ENCODE measurements around the gene ANAPC5. TPM values are rescaled to one million over a fixed set of nuclear protein-coding genes. Genes with fewer than 3 reads are reported as not detected.

The ANAPC5 gene
- total and polyA plus RNA-seq, 12 donors: 81.3 to 204 (median 96.6) TPM

DNA sequence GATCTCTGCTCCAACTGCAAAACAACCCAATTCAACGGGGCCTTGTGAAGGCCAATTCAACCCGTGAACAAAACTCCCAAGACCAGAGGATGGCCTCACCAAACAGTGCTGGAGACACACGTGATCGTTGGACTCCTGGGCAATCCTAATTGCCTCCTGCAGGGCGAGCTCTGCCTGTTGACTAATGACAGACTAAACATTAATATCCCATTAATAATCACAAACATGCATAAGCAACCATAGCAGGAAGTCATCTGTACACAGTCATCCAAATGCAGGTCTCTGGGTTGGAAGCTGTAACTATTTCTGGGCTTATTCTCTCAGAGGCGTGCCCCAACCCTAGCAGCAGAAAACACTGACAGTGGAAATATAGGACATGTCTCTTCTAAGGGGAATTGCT, 21.0 kb downstream of the ANAPC5 start:
- H3K4me1 ChIP-seq (replicated peaks in 1 of 2): no peaks in the 10 kb centered on the region
- peaks cover 0 to 96% of the 10 kb centered on the region in 2 donors for H3K36me3 ChIP-seq (replicated peaks in 1 of 2)
- no peak overlapping the region for H3K4me3 ChIP-seq
- no peaks in the 10 kb centered on the region for H3K9me3 ChIP-seq (replicated peaks in 1 of 3)
- DNase-seq: no peak
- WGBS, 4 donors: 77 to 82% (median 79%) methylated on average over 6 of the region's 6 CpGs
- intact Hi-C loops (cut with DNase I): loop anchor here in 1 of 2 donors (5.0 kb wide), 1 partner anchor 111 kb away; no protein-coding TSS in a partner anchor
- TF ChIP-seq POLR2A (IDR thresholded peaks at IDR 0.05): no peak
- TF ChIP-seq CTCF (IDR thresholded peaks at IDR 0.05): no peak
- no peak overlapping the region for H3K27ac ChIP-seq
- no peaks in the 10 kb centered on the region for H3K27me3 ChIP-seq

DNA sequence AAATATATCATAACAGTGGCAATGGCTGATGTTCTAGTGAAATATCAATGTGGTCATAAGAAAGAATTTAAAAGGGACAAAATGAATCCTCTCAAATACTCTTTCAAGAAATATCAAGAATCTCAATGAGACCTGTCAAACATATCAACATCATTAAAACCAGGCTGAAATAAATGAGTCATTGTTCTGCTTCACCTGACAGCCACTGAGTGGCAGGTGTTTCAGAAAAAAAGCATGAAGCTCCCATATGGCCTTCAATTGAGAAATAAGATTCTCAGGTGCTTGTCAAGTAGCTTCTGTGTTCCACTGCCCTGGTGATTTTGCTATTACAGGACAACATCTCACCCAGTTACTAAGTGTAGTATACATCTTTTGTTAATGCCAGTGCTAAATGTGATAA, 21.5 kb downstream of the ANAPC5 start:
- no peaks in the 10 kb centered on the region for H3K9me3 ChIP-seq (replicated peaks in 1 of 3)
- H3K27ac ChIP-seq: no peak overlapping the region
- H3K4me1 ChIP-seq (replicated peaks in 1 of 2): no peaks in the 10 kb centered on the region
- TF ChIP-seq CTCF (IDR thresholded peaks at IDR 0.05): no peak
- no peak for TF ChIP-seq POLR2A (IDR thresholded peaks at IDR 0.05)
- intact Hi-C loops (cut with DNase I): loop anchor here in 1 of 2 donors (5.0 kb wide), 1 partner anchor 112 kb away; no protein-coding TSS in a partner anchor
- H3K4me3 ChIP-seq: no peak overlapping the region
- H3K36me3 ChIP-seq (replicated peaks in 1 of 2): peaks cover 0 to 92% of the 10 kb centered on the region in 2 donors
- DNase-seq: no peak
- no peaks in the 10 kb centered on the region for H3K27me3 ChIP-seq

GRCh38 chr12:121330195-121330594, 22.0 kb downstream of the ANAPC5 start:
- no peaks in the 10 kb centered on the region for H3K9me3 ChIP-seq (replicated peaks in 1 of 3)
- WGBS, 4 donors: 92 to 96% (median 95%) methylated on average over 4 of the region's 4 CpGs
- H3K36me3 ChIP-seq (replicated peaks in 1 of 2): peaks cover 0 to 92% of the 10 kb centered on the region in 2 donors
- TF ChIP-seq POLR2A (IDR thresholded peaks at IDR 0.05) (no peak), CTCF (IDR thresholded peaks at IDR 0.05) (no peak)
- H3K4me3 ChIP-seq: no peak overlapping the region
- intact Hi-C loops (cut with DNase I): loop anchor here in 1 of 2 donors (5.0 kb wide), 1 partner anchor 112 kb away; no protein-coding TSS in a partner anchor
- no peaks in the 10 kb centered on the region for H3K27me3 ChIP-seq
- H3K27ac ChIP-seq: no peak overlapping the region
- no peaks in the 10 kb centered on the region for H3K4me1 ChIP-seq (replicated peaks in 1 of 2)
- no peak for DNase-seq

- H3K36me3 ChIP-seq (replicated peaks in 1 of 2): peaks cover 0 to 86% of the 10 kb centered on the region in 2 donors
- H3K27me3 ChIP-seq: no peaks in the 10 kb centered on the region
- no peaks in the 10 kb centered on the region for H3K9me3 ChIP-seq (replicated peaks in 1 of 3)
- H3K4me1 ChIP-seq (replicated peaks in 1 of 2): peaks cover 0 to 5% of the 10 kb centered on the region in 2 donors
- no peak for DNase-seq
- H3K4me3 ChIP-seq: no peak overlapping the region
- TF ChIP-seq POLR2A (IDR thresholded peaks at IDR 0.05): no peak
- TF ChIP-seq CTCF (IDR thresholded peaks at IDR 0.05): no peak
- intact Hi-C loops (cut with DNase I): no loop called here
- WGBS, 4 donors: 88 to 96% (median 92%) methylated on average over 4 of the region's 4 CpGs
- no peak overlapping the region for H3K27ac ChIP-seq
Observed at GRCh38 chr12:121328620-121329019, 23.6 kb downstream of the ANAPC5 start.
